H1 (cell line): ENCODE measurements around the gene SNX32.

Experiments used
- EP300 ChIP-seq, 2 experiments: IDR thresholded peaks; 1 replicate in 1 of 2; 2 replicates in 1 of 2; pipeline ENCODE4 v1.6.1; 2011 to 2012; ENCODE audit warnings: low read depth in 2 of 2, low read length in 2 of 2, mild to moderate bottlenecking in 2 of 2, borderline replicate concordance in 1 of 2, inconsistent platforms in 1 of 2, moderate library complexity in 1 of 2
- EZH2 ChIP-seq: fragments of 200-600 bp; sonication (generic); IDR thresholded peaks from 2 replicates; pipeline ENCODE4 v1.7.1; 2012; ENCODE audit warnings: low read depth, mild to moderate bottlenecking, moderate library complexity, low read length, inconsistent platforms; ENCODE audit not compliant: severe bottlenecking
- JUND ChIP-seq: IDR thresholded peaks from 2 replicates; pipeline ENCODE4 v1.6.1; 2011; ENCODE audit warnings: mild to moderate bottlenecking, improper control_type of control experiment, low read length
- RXRA ChIP-seq: IDR thresholded peaks from 2 replicates; pipeline ENCODE4 v1.6.1; 2011; ENCODE audit warnings: low read depth, mild to moderate bottlenecking, low read length, moderate library complexity; ENCODE audit not compliant: insufficient read depth
- SIN3A ChIP-seq, 2 experiments: IDR thresholded peaks in 1 of 2; conservative IDR thresholded peaks in 1 of 2; 2 replicates each; pipeline ENCODE4 v1.6.1; 2011 to 2012; ENCODE audit warnings: low read length in 2 of 2, improper control_type of control experiment in 1 of 2, low read depth in 1 of 2, mild to moderate bottlenecking in 1 of 2
- SIRT6 ChIP-seq: IDR thresholded peaks from one replicate; pipeline ENCODE4 v1.7.1; 2012; ENCODE audit warnings: low read length, inconsistent platforms
- TAF1 ChIP-seq: IDR thresholded peaks from 2 replicates; pipeline ENCODE4 v1.6.1; 2011; ENCODE audit warnings: mild to moderate bottlenecking, low read depth, low read length
- TCF12 ChIP-seq: IDR thresholded peaks from 2 replicates; pipeline ENCODE4 v1.6.1; 2011; ENCODE audit warnings: low read depth, mild to moderate bottlenecking, low read length
- TF ChIP-seq, protein P1 (sequence below), 3 experiments: IDR thresholded peaks; 1 replicate in 2 of 3; 2 replicates in 1 of 3; pipeline versions ENCODE4 v1.5.1 to v1.6.1; 2011; ENCODE audit warnings: low read length in 3 of 3, mild to moderate bottlenecking in 3 of 3, inconsistent platforms in 2 of 3, low read depth in 1 of 3, moderate library complexity in 1 of 3; ENCODE audit not compliant: insufficient read depth in 1 of 3; ENCODE audit errors: control extremely low read depth in 1 of 3

DNA sequence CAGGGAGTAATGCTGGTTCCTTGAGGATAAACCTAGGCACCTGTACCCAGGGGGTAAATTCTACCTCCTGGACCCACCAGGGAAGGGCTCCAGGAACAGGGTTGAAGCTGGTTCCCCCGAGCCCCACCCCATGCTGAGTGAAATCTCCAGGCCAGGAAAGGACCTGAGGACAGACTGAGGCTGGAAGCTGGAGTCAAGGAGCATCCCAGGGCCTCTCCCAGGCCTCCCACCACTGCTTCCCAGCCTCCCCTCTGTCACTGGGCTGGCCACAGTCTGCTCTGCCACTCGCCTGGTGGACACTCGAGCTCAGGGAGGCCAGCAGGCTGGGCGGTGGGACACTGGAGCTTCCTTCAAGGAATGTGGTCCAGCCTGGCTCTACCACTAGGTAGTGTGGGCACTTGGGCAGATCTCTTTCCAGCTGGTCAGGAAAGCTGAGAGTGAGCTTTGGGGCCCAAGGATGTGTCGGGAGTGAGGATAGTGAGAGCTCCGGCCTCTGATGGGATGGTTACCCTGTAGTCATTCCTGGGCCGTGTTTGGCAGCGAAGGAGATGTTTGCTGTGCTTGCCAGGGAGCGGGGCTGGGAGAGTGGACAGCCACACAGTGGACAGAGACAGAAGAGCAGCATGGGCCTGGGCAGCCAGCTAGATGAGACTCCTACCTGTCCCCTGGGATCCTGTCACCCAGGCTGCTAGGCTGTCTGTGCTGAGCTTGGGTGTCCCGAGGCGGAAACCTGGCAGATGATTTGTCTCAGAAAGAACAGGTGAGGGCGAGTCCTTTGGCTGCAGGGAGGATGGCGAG is 43.5 kb upstream of the SNX32 start:
- TF ChIP-seq, protein P1, sequence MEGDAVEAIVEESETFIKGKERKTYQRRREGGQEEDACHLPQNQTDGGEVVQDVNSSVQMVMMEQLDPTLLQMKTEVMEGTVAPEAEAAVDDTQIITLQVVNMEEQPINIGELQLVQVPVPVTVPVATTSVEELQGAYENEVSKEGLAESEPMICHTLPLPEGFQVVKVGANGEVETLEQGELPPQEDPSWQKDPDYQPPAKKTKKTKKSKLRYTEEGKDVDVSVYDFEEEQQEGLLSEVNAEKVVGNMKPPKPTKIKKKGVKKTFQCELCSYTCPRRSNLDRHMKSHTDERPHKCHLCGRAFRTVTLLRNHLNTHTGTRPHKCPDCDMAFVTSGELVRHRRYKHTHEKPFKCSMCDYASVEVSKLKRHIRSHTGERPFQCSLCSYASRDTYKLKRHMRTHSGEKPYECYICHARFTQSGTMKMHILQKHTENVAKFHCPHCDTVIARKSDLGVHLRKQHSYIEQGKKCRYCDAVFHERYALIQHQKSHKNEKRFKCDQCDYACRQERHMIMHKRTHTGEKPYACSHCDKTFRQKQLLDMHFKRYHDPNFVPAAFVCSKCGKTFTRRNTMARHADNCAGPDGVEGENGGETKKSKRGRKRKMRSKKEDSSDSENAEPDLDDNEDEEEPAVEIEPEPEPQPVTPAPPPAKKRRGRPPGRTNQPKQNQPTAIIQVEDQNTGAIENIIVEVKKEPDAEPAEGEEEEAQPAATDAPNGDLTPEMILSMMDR (IDR thresholded peaks at IDR 0.05; ENCODE audit: control extremely low read depth in 1 of 3, insufficient read depth in 1 of 3, low read depth in 1 of 3, low read length in 3 of 3) = no peak
- TF ChIP-seq EZH2 = no peak
- TF ChIP-seq JUND = no peak
- TF ChIP-seq EP300 (IDR thresholded peaks at IDR 0.05; ENCODE audit: borderline replicate concordance in 1 of 2, low read depth in 2 of 2, low read length in 2 of 2) = no peak
- no peak for TF ChIP-seq TCF12
- TF ChIP-seq TAF1 = no peak
- no peak for TF ChIP-seq SIRT6
- no peak for TF ChIP-seq SIN3A (conservative IDR thresholded peaks at IDR 0.05 in 1 of 2, IDR thresholded peaks at IDR 0.05 in 1 of 2; ENCODE audit: low read depth in 1 of 2, low read length in 2 of 2)
- no peak for TF ChIP-seq RXRA
